K562 (cell line): ENCODE results near the gene SLC2A10. TPM values are rescaled to one million over a fixed set of nuclear protein-coding genes. Genes with fewer than 3 reads are reported as not detected.

Source experiments
- ATF6 ChIP-seq: sonication (generic); formaldehyde crosslinking; IDR thresholded peaks from 2 replicates; pipeline ENCODE4 v1.4.0; 2020; ENCODE audit warnings: mild to moderate bottlenecking, missing genetic modification reagents
- CREB5 ChIP-seq: fragments of 250-450 bp; sonication (Bioruptor Pico); IDR thresholded peaks from 2 replicates; pipeline ENCODE4 v1.5.0; 2020; ENCODE audit warnings: mild to moderate bottlenecking
- DACH1 ChIP-seq: fragments of 450-650 bp; IDR thresholded peaks from 2 replicates; pipeline ENCODE4 v1.6.1; 2018; ENCODE audit not compliant: partially characterized antibody
- PKNOX1 ChIP-seq: fragments of 450-650 bp; IDR thresholded peaks from 2 replicates; pipeline ENCODE4 v1.6.1; 2016
- POLR2B ChIP-seq: fragments of 450-650 bp; IDR thresholded peaks from 2 replicates; pipeline ENCODE4 v1.6.1; 2018; ENCODE audit warnings: low read depth; ENCODE audit not compliant: partially characterized antibody
- TRIM28 ChIP-seq: fragments of 450-650 bp; IDR thresholded peaks from 2 replicates; pipeline ENCODE4 v1.6.1; 2017
- ZEB2 ChIP-seq: fragments of 450-650 bp; IDR thresholded peaks from 2 replicates; pipeline ENCODE4 v1.6.1; 2016
- ZFP36 ChIP-seq: fragments of 150-350 bp; IDR thresholded peaks from 2 replicates; pipeline ENCODE4 v1.6.1; 2018; ENCODE audit warnings: low read length, low read depth; ENCODE audit not compliant: partially characterized antibody
- polyA plus RNA-seq, 8 experiments: library from polyadenylated mRNA; depleted of rRNA in 4 of 8; stranded (reverse) in 5 of 8; unstranded in 3 of 8; fragments of >200 nt; fragmentation: Nextera tagmentation in 2 of 8; fragmentation: Illumina TruSeq in 1 of 8; extraction: Ambion mirVana in 2 of 8; extraction: Trizol in 1 of 8; gene quantifications; 2 replicates each; pipeline versions ENCODE4 v1.2.1 to v1.2.3, GENCODE V29; 2011 to 2014; ENCODE audit warnings: inconsistent platforms in 1 of 8, missing spikeins in 1 of 8
- total RNA-seq, 7 experiments: library from RNA; depleted of rRNA in 6 of 7; stranded (reverse); fragments of >200 nt in 6 of 7; fragmentation: Illumina TruSeq in 2 of 7; extraction: Trizol in 2 of 7; gene quantifications; 2 replicates each; pipeline versions ENCODE4 v1.2.1 to v1.2.3, GENCODE V29; 2011 to 2021; ENCODE audit warnings: low replicate concordance in 1 of 7

The SLC2A10 gene
- total and polyA plus RNA-seq, 9 of the 15 experiments (the other 6 are each of a cell fraction or from before 2014, with no cell fraction given): 0.01 to 1.8 (median 0.10) TPM

DNA sequence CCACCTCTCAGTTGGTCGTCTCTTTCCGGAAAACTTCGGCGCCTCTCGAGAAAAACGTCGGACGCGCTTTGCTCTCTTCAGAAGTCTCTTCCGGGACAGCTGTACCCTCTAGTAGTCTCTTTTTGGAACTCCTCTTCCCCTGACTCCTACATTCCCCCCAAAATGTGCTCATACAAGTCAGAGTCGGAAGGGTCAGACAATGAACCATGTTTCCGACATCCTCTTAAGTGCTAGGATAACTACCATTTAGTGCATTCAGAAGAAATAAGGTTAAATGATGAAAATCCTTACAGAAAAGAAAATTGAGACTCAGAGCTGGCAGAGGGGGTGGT, 19.7 kb upstream of the SLC2A10 start (continued):
- TF ChIP-seq ATF6 (CRISPR knock-in tag): no peak
- no peak for TF ChIP-seq ZFP36
- peak; percentile 90 for TF ChIP-seq POLR2B
- TF ChIP-seq CREB5 (CRISPR knock-in tag): no peak
- TF ChIP-seq TRIM28: peak; percentile 52; the same call in 1 of the 2 replicates
- no peak for TF ChIP-seq DACH1
- TF ChIP-seq ZEB2: no peak
- TF ChIP-seq PKNOX1: peak; percentile 43; the same call in 1 of the 2 replicates
- TF ChIP-seq, all 486 proteins: peak for 22
